ENCODE data around the gene ATP6V0E2.

Gene ATP6V0E2

DNA sequence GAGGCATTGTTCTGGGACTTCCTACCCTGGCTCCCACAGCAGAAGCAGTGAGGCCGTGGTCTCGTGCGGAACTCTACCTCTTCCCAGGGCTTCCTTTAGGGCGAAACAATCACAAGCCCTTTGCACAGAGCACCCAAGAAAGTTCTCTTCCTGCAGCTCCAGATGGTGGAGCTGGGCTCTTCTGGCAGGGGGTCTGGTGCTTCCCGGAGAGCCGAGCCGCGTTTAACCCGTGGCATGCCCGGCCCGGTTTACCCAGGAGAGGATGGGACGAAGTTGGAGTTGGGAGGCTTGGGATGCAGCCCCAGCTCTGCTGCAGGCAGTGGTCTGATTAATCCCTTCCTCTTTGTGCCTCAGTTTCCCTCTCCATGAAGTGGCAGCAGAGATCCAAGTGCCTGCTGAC is 9.0 kb upstream of the ATP6V0E2 start:
- DNase-seq: no peak

DNA sequence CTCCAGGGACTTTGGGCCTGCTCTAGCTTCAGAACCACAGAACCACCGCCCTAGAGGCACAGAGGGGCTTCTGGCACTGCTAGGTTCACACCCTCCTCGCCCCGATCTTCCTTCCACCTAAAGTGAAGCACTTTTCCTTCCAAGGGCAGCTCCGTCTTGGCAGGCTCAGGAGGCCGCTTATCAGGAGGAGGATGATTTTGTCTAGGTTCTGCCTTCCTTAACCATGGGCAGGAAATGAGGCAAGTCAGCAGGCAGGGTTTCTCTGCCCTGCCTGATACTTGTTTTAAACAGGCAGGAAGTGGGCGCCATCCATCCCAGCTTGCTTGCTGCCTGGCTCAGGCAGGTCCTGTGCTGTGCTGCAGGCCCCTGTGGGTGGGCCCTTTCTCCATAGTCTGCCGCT is 8.3 kb upstream of the ATP6V0E2 start:
- DNase-seq: peak; percentile 60

DNA sequence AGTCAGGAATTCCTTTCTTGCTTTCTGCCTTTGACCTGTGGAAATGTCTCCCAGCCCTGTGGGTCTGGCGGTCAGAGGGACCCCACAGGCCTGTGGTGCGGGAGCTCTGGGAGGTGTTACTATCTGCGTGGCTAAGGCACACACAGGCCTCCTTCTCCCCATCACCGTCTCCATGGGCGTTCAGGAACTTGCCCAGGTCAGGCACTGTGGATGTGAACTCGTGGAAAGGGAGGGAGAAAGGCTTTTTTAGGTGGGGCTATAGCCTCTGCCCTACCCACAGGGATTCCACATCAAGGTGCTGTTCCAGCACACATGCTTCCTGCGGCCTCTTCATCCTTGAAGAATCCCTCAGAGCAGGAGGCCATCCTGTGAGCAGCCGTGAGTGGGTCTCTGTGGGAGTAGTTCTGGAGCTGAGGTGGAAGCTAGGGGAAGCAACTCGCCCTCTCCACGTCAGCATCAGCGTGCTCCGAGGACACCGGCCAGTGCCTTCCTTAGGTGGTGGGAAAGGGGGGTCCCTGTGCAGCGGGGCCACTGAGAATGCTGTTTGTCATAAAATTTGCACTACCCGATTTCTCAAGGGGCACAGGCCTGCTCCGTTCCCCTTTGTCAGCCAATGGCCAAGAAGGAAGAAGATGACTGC is 7.5 kb upstream of the ATP6V0E2 start:
- no peak for DNase-seq

DNA sequence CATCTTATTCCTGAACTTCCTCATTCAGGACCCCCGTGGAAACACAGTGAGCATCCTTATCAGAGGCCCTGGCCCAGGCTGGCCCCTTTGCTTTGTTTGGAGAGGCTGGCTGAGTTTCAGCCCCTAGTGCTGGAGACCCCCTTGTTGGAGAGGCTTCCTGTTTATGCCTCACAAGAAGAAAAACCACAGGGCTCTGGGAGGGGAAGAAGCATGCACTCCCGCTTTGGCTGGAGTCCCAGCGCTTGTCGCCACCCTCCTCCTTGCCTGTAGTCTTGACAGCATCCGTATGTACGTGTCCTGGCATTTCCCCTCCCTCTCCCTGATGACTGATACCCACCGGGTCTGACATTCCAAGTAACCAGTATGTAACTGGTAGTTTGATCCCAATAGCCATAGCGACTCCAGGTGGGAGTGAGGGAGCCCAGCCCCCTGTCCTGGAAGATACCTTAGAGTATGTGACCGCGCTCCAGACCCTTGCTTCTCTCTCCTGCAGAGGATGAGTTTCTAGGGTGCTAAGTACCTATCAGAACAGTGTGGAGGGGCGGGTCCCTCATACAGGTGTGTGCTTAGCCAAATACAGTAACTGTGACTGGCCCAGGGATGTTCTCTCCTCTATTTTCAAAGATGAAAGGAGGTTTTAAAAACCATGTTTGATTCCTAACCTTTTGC is 6.9 kb upstream of the ATP6V0E2 start:
- no peak for DNase-seq

DNA sequence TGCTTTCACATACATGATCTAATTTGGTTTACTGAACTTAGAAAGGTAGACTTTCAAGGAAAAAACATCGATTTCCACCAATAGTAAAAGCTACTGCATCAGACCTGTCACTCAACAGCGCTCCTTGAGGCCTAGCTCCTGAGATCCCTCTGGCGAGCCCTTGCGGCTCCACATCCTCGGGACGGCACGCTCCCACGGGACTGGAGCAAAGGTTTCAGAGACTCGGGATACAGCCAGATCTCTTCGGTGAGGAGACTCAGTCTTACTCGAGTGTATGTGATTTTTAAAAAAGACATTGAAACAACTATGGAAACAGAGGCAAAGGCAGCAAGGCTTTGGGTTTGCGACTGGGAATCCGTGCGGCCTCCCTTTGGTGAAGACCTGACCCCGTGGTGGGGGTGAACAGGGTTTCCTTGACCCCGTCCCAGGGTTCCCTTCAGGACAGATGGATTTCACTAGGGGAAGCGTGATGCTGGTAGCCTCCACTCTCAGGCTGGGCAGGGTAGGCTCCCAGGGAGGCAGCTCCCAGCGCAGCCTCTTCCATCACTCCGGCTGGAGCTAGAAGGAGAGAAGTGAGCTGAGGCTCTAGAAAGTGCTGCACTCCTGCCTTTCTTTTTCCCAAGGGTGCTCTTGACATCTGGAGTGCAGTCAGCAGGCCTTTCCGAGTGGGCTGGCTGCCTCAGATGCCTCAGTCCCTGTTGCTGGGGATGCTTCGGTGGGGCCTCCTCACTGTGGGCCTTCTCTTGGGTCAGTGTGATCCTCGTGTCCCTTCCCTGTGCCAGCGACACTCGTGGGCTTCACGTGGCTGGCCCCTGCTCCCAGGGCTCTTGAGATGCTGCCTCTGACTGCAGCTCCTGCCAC is 5.8 kb upstream of the ATP6V0E2 start:
- DNase-seq: no peak

DNA sequence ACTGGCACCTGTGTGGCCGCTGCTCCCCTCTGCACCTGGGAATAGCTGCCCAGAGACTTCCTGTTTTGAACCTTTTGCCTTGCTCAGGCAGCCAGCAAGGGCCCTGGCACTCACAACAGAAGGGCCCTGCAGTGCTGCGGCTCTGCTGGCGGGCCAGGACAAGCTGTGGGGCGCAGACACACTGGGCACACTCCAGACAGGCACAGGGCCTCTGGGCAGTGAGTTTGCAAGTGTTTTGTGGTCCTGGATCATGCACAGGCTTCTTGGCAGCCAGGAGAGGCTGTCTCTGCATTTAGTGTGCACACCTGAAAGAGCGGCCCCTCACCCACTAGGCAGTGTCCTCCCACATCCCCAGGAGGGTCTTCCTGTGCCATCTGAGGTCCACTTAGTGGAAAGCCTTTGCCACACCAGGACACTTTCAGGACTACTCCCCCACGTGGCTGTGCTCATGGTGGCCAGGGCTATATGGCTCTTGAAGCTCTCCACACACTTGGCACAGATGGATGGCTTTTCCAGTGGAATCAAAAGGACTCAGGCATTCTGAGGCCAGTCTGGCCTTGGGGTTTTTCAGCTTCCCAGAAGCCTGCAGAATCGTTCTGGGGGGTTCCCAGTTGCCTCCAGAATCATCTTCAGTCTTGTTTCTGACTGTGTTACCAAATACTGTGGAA is 5.0 kb upstream of the ATP6V0E2 start:
- DNase-seq: no peak

DNA sequence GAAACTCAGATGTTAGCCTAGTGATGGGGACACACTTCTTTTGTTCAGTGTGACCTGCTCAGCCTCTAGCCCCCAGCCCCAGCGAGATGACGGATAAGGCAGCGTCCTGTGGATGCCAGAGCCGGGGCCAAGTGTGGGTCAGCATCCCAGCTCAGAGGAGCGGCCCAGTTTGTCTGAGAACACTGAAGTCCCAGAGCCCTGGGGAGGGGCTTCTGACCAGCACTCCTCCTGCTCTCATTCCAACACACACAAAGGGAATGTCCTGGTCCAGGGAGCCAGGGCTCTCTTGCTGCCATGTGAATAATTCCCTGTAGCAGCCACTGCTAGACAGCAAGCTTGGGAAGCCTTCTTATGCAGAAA is 4.5 kb upstream of the ATP6V0E2 start:
- DNase-seq: no peak

DNA sequence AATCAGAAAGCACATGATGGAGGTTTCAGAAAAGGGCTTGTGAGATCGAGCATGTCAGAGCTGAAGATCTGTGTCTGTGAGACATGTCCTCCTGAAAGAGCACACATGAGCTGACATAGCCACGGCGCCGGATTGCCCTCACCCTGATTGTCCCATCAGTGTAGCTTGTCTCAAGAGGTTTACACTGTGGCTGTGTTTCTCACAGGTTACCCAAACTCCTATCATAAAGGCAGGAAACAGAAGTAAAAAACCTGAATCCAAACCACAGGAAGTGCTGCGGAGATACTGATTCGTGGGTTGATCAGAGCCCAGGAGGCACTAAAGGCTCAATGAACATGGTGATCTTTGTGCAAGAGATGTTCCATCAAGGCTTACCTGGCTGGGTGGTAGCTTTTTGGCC is 3.9 kb upstream of the ATP6V0E2 start:
- DNase-seq: peak; percentile 49

DNA sequence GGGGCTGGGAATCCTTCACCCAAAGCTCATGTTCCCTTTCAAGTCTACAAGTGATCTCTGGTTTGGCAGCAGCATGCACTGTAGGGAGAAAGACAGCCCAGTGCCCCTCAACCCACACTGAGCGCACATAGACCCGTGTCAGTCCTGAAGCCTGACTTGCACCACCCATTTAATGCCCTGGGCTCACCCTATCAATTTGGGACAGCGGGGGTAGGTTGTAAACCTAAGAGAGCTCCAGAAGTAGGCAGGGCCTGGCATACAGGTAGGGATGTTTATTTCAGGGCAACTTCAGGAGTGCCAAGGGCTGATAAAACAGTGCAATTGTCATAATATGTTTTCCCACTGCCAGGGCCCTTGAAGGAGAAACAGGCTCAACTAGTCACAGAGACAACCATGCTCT is 3.5 kb upstream of the ATP6V0E2 start:
- DNase-seq: no peak

DNA sequence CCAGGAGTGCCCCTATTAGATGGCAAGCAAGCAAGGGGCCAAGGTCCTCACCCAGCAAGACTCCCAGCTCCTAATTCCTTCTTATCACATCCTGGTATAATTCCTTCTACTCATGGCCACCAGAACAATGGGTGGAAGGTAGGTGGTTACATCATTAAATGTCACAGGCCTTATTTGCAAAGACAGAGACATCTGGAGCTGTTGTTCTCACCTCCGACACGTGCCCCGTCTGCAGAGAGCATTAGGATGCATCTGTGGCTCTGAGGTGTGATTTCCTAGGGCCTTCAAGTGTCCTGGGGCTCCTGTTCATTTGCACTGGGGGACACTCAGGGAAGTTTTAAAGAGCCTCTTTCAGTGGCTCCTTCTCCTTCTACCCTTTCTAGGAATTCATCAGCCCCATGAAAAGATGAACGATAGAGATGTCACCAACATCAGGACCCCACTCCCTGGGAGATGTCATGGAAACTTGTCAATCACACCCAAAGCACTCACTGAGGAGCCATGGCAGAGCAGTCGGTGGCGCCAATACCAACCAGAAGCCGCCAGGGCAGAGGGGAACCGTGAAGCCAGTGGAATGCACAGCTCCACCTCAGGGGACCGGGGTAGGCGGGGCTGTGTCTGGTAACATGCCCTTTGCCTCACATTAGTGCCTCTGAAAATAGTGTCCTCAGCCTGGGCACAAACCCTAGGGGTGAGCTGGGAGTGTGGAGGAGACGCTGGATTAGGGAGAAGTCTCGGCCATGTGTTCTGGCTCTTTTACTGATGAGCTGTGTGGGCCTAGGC is 2.9 kb upstream of the ATP6V0E2 start:
- DNase-seq: no peak

DNA sequence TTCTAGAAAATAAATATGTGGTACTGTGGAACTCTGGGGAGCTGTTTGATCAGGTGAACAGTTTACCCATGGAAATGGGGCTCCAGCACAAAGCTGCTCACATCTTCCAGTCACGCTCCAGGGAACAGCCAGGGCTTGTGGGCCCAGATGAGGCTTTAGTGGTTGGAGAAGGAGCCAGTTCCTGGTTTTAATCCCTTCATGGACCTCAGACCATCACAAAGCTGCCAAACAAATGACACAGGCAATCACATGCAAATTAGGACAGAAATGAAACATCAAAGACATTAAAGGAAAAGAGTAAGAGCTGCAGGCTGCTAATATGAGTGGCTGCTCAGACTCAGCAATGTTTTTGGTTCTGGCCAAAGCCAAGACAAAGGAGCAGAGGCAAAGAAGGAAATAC is 2.2 kb upstream of the ATP6V0E2 start:
- no peak for DNase-seq

DNA sequence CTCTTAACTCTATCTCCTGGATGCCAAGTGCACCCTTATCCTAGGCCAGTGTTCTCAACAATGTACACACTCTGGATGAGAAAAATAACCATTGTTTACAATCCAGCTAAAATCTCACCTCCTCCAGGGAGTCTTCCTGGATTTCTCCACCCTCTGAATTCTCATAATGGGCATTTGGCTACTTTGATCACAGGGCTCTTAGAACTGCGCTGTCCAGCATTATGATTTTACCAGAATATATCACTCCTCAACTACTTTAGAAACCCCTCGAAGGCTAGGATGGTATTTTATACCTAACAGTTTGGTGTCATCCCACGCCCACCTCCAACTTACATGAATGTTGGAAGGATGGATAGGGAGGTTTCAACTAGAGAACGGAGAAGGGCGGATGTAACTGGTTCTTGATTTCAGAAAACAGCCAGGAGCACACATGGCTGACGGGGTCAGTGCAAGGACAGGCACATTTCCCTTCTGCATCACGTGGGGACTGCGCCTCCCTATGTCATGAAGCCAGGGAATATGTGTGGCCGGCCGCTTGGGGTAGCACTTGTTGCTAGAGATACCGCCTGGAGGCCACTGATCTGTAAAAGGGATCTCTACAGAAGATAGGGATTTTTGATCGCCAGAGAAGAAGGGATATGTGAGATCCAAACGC is 1.2 kb upstream of the ATP6V0E2 start:
- DNase-seq: no peak

DNA sequence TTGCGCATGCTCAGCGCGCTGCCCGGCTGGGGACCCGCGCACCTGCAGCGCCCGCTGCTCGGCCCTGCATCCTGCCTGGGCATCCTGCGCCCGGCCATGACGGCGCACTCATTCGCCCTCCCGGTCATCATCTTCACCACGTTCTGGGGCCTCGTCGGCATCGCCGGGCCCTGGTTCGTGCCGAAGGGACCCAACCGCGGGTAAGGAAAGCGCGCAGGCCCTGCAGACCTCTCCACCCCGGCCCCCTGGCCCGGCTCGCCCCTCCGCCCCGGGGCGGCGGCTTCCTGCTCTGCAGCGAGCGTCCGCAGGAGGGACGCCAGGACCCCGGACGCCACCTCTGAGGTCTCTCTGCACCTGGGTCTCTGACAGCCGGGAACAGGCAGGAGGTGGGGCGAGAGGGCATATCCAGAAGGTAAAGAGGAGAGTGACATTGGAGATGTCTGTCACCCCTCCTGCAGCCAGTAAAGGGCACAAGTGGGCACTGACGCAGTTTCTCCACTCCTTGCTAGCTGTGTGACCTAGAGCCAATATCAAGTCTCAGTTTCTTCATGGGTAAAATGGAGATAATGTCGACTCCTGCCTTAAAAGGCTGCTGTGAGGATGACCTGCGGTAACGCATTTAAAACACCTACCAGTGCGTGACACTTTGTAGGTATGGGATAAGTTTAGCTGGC is 338 bp downstream of the ATP6V0E2 start:
- no peak for DNase-seq

DNA sequence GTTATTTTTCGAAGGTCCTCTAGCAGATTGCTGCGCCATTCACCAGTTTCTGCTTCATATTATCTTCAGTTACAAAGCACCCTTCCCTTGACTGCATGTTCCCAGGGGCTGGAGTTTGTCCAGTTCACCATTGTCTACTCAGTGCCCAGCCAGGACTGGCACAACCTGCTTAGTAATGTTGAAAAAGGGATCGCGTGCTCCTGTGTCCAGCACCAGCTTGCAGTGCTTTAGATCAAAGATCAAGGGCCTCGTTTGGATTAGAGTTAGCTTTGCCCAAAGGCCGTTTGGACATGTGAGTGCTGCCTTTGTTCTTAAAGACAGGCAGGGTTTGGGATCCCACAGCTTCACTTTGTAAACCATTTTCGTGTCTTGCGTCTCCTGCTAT is 867 bp downstream of the ATP6V0E2 start:
- no peak for DNase-seq

DNA sequence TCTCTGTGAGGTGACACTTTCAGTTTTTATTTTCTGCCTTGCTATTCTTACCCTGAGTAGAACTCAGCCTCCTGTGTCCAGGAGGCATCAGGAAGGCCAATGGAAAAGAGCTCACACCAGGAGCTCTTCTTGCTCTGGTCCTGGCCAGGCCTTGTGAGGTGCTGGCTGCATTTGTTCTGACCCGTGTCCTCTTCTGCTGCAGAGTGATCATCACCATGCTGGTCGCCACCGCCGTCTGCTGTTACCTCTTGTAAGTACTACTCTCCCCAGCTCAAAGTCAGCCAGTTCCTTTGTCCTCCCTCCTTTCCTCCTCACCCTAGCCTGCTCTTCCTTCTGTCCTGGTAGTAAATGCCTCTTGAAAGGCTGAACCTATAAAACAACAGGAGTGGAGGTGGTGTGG is 1.6 kb downstream of the ATP6V0E2 start:
- DNase-seq: no peak

DNA sequence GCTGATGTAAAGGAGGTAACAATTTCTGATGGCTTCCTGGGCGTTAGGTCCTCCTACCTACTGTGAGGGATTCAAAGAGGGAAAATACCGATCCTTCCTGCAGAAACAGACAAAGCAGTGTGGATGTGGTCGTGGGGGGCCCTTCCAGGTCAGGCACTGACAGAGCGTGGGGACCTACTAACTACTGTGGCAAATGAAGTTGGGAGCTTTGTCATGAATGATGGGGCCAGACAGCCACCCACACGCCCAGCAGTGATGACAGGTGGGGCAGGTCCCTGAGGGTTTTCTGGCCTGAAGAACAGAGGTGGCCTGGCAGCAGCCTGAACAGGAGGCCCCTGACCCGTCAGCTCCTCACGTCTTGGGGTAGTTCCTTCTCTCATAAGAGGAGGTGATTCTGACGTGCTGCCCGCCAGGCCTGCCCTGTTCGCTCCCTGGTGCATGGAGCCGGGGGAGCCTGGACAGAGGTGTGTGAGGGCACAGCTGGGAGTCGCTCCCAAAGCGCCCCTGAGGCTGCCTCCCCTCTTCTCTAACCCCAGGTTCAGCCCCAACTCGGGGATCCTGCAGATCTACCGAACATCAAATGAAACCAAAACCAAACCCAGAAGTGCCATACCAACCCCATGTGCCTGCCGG is 4.2 kb downstream of the ATP6V0E2 start:
- DNase-seq: no peak

DNA sequence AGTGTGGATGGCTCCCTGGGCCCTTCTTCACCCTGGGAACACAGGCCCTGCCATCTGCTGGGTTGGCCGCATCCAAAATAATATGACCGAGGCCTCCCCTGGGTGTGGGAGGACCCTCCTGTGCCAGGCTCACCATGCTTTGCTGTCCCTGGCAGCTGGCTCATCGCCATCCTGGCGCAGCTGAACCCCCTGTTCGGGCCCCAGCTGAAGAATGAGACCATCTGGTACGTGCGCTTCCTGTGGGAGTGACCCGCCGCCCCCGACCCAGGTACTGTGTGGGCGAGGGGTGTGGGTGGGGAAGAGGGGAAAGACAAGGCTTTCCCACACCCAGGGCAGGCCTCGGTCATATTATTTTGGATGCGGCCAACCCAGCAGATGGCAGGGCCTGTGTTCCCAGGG is 4.8 kb downstream of the ATP6V0E2 start:
- DNase-seq: no peak

DNA sequence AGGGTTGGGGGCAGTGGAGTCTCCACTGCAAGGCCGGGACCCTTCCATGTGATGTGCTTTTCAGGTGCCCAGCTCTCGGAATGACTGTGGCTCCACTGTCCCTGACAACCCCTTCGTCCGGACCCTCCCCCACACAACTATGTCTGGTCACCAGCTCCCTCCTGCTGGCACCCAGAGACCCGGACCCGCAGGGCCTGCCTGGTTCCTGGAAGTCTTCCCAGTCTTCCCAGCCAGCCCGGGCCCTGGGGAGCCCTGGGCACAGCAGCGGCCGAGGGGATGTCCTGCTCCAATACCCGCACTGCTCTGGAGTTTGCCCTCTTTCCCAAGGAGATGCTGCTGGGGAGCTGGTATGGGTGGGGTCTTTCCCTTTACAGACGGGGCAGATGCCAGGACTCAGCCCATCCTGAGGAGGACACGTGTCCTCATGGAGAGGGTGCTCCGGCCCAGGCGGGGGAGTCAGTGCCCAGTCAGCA is 5.5 kb downstream of the ATP6V0E2 start:
- DNase-seq: no peak

DNA sequence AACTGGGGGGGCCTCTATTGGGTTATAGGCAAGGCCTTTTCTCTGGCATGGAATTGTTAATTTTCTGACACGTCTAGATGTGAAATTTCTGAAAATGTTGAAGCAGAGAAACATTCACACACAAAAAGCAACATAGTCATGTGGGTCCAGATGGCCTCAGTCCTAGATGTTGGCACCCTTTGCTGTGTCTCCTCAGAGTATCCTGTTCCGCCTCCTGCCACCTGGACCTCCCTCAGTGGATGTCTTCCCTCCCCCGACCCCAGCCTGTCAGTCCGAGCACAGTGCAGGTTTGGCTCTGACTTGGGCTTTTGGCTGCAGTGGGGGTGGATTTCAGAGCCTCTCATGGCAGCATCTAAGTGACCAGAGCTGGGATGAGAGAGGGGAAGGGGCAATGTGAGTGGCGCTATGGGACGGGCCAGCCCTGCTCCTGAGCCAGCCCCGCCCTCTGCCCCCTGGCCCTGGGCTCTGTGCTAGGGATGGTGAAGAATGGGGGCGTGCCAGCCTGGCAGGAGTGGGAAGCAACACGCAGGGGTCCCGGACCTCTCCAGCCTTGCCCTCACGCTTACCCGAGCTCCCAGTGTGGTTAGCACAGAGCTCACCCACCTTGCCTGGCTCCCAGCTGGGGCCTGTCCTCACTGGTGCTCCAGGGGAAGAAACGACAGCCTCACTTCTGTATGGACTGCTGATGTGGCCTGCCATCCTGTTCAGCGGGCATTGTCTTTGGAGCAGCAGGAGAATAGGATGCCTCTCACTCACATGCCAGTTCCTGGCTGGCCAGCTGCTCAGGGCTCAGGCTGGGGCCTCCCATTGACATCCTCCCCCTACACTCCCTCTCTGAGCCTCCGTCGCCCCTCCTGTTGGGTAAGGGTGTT is 6.2 kb downstream of the ATP6V0E2 start:
- DNase-seq: no peak

Measured in activated gamma-delta T cell treated with Interleukin-2 at 50 U/mL for 16 hours (primary cell).